ENCODE results near the gene SLC25A45.

DNA sequence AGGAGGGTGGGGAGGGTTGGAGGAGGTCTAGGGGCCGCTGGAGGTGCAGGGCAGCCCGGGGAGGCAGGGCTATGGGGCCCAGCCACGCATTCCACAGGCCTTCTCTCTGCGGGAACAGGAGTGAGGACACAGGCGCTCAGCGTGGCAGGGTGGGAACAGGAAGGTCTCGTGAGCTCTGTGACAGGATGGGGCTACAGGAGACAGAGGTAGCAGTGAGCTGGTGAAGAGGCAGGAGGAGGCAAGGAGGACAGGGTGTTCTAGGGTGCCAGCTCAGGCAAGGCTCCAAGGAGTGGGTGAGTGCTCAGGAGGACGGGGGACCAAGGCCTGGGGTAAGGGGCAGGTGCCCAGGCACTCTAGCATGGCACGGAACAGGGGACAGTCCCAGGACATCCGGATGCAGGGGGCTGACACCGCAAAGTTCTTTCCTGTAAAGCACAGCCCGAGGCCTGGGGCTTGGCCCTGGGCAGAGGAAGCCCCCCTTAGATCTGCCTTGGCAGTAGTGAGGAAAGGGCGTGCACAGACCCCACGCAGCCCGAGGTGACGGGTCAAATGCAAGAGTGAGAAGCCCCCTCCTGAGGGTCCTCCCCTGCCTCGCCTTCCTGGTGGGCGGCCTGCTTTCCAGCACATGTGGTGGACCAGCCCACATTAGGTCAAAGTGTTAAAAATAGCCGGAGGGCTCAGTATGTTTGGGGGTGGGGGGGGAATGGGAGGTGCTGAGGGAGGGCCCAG lies 35.4 kb upstream of the SLC25A45 start:
- TF ChIP-seq, protein P1, sequence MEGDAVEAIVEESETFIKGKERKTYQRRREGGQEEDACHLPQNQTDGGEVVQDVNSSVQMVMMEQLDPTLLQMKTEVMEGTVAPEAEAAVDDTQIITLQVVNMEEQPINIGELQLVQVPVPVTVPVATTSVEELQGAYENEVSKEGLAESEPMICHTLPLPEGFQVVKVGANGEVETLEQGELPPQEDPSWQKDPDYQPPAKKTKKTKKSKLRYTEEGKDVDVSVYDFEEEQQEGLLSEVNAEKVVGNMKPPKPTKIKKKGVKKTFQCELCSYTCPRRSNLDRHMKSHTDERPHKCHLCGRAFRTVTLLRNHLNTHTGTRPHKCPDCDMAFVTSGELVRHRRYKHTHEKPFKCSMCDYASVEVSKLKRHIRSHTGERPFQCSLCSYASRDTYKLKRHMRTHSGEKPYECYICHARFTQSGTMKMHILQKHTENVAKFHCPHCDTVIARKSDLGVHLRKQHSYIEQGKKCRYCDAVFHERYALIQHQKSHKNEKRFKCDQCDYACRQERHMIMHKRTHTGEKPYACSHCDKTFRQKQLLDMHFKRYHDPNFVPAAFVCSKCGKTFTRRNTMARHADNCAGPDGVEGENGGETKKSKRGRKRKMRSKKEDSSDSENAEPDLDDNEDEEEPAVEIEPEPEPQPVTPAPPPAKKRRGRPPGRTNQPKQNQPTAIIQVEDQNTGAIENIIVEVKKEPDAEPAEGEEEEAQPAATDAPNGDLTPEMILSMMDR (IDR thresholded peaks at IDR 0.05), result no peak
- TF ChIP-seq POLR2A (IDR thresholded peaks at IDR 0.05), result peak in 1 of 2 donors; percentile 8

Measured in uterus (tissue), 2 donors.